NCI-H2196 treated with DMSO at 0.1 percent for 48 hours (cell line): ENCODE data around the gene KIAA0825.

Experiments used
- DNase-seq: peaks from one replicate; lab custom pipeline; 2025; ENCODE audit not compliant: unreplicated experiment; lab: John Stamatoyannopoulos, UW

KIAA0825 gene

DNA sequence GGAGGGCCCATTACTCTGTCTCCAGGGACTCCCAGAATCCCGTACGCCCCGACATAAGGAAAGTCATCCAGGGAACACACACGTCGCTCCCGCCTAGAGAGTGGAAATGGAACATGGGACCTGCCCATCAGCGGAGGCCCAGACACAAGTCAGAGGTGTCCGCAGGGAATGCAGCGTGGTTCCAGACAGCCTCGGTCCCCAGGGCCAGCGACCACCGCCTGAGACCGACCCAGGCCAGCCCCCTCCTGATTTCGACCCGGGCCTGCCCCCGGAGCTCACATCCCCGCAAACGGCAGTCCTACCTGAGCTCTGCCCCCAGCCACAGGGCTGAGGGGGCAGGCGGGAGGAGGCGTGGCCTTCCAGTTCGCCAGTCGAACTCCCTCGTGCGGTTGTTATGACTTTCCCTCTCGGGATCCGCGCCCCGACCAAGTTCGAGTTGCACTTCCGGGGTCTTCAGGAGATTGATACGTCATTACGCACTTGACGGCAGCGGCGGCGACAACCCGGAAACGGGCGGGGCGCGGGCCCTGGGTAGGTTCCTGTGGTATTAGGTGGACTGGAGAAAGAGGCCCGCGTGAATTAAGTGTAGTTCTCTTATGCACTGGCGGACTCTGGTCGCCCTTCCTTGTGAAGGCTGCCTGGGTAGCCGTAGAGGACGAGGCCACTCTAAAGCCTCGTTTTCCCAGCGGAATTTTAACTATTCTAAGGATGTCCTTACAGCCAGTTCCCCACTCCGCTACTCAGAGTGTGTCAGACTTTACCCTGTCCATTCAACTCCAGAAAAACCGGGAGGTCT is 507.0 kb downstream of the KIAA0825 start:
- peak; percentile 56 for DNase-seq

DNA sequence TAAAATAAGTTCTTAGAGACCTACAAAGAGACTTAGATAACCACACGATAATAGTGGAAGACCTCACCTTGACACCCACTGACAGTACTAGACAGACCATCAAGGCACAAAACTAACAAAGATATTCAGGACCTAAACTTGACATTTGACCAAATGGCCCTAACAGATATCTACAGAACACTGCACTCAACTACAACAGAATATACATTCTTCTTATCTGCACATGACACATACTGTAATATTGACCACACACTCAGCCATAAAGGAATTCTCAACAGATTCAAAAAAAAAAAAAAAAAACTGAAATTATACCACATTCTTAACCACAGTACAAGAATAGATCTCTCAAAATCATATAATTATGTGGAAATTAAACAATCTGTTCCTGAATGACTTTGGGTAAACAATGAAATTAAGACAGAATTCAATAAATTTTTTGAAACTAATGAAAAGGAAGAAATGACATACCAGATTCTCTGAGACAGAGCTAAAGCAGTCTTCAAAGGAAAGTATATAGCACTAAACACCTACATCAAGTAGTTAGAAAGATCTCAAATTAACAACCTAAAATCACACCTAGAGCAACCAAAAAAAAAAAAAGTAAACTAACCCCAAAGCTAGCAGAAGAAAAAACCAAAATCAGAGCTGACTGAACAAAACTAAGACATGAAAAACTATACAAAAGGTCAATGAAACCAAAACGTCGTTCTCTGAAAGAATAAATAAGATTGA is 514.7 kb downstream of the KIAA0825 start:
- DNase-seq = no peak
